B cell (primary cell): ENCODE measurements around the gene ADRB2.

Source experiments
- CTCF ChIP-seq: fragments of 200-600 bp; IDR thresholded peaks from one replicate; pipeline ENCODE4 v1.8.0; 2022; ENCODE audit warnings: antibody characterized with exemption, mild to moderate bottlenecking
- EZH2 ChIP-seq: IDR thresholded peaks from 2 replicates; pipeline ENCODE4 v1.6.1; 2012; ENCODE audit warnings: borderline replicate concordance, low read depth, mild to moderate bottlenecking, moderate library complexity, low read length; ENCODE audit not compliant: insufficient read depth, poor library complexity, severe bottlenecking

GRCh38 chr5:148792744-148793143 is 33.7 kb upstream of the ADRB2 start:
- TF ChIP-seq CTCF (no peak), EZH2 (no peak)
